ENCODE results near the gene SLC12A7.
"Not testable (repeated sequence)": the region's sequence is repeated elsewhere in the genome, so short reads cannot be mapped to it uniquely, and the experiment has no call there.

The SLC12A7 gene

GRCh38 chr5:1140818-1141189 lies 28.9 kb upstream of the SLC12A7 start:
- no peak for DNase-seq (ENCODE audit: low read depth)

- peak; percentile 75 for DNase-seq (ENCODE audit: low read depth)
These were observed 28.4 kb upstream of the SLC12A7 start for GRCh38 chr5:1140171-1140817.

GRCh38 chr5:1139331-1140170 lies 27.7 kb upstream of the SLC12A7 start:
- no peak for DNase-seq (ENCODE audit: low read depth)

- DNase-seq (ENCODE audit: low read depth) = no peak
These were observed 26.8 kb upstream of the SLC12A7 start for GRCh38 chr5:1138445-1139245.

- DNase-seq (ENCODE audit: low read depth) = no peak
These were observed 25.9 kb upstream of the SLC12A7 start for GRCh38 chr5:1137567-1138444.

- DNase-seq (ENCODE audit: low read depth) = no peak
These were observed 25.0 kb upstream of the SLC12A7 start for GRCh38 chr5:1136814-1137213.

- DNase-seq (ENCODE audit: low read depth) = no peak
These were observed 24.0 kb upstream of the SLC12A7 start for GRCh38 chr5:1135696-1136525.

- no peak for DNase-seq (ENCODE audit: low read depth)
These were observed 22.6 kb upstream of the SLC12A7 start for GRCh38 chr5:1134478-1134877.

- no peak for DNase-seq (ENCODE audit: low read depth)
These were observed 21.8 kb upstream of the SLC12A7 start for GRCh38 chr5:1133510-1134201.

GRCh38 chr5:1133108-1133507 lies 21.2 kb upstream of the SLC12A7 start:
- no peak for DNase-seq (ENCODE audit: low read depth)

- DNase-seq (ENCODE audit: low read depth) = no peak
These were observed 20.7 kb upstream of the SLC12A7 start for GRCh38 chr5:1132570-1132969.

- no peak for DNase-seq (ENCODE audit: low read depth)
These were observed 19.9 kb upstream of the SLC12A7 start for GRCh38 chr5:1131726-1132125.

GRCh38 chr5:1131191-1131621 lies 19.3 kb upstream of the SLC12A7 start:
- DNase-seq (ENCODE audit: low read depth) = no peak

- no peak for DNase-seq (ENCODE audit: low read depth)
These were observed 18.5 kb upstream of the SLC12A7 start for GRCh38 chr5:1130218-1130946.

GRCh38 chr5:1129711-1130055 lies 17.8 kb upstream of the SLC12A7 start:
- DNase-seq (ENCODE audit: low read depth) = no peak

- DNase-seq (ENCODE audit: low read depth) = no peak
These were observed 17.3 kb upstream of the SLC12A7 start for GRCh38 chr5:1128977-1129710.

GRCh38 chr5:1127959-1128785 lies 16.3 kb upstream of the SLC12A7 start:
- DNase-seq (ENCODE audit: low read depth) = no peak

- DNase-seq (ENCODE audit: low read depth) = not testable (repeated sequence)
These were observed 13.8 kb upstream of the SLC12A7 start for GRCh38 chr5:1125695-1126094.

Measured in CMK (cell line).